GM23338 (cell line): ENCODE data around the gene GTF2H4. TPM values are rescaled to one million over a fixed set of nuclear protein-coding genes. Genes with fewer than 3 reads are reported as not detected.

Source experiments
- ATAC-seq: fragments of 200-7000 bp; cut with Tn5 transposase; 3 replicates; pipeline ENCODE4 v1.9.1; 2020
- DNase-seq: peaks from one replicate; pipeline ENCODE4 v3.0.0-alpha.2; 2015; ENCODE audit warnings: low spot score
- H2AFZ ChIP-seq: fragments of 200-600 bp; sonication (generic); 2 replicates; pipeline ENCODE4 v1.8.0; 2016; ENCODE audit warnings: antibody characterized with exemption, mild to moderate bottlenecking, moderate library complexity
- H3F3A ChIP-seq: fragments of 200-600 bp; sonication (generic); replicated peaks from 2 replicates; pipeline ENCODE4 v1.8.0; 2017; ENCODE audit warnings: antibody characterized with exemption, mixed run types, low read depth
- H3K27ac ChIP-seq: fragments of 200-600 bp; sonication (generic); 2 replicates; pipeline ENCODE4 v1.6.1; 2016; ENCODE audit warnings: low read depth
- H3K27me3 ChIP-seq: fragments of 200-600 bp; sonication (generic); 2 replicates; pipeline ENCODE4 v1.8.0; 2016; ENCODE audit warnings: mild to moderate bottlenecking, mixed run types, moderate library complexity; ENCODE audit not compliant: insufficient read depth
- H3K36me3 ChIP-seq: fragments of 200-600 bp; sonication (generic); 2 replicates; pipeline ENCODE4 v1.8.0; 2016; ENCODE audit warnings: mild to moderate bottlenecking; ENCODE audit not compliant: insufficient read depth
- H3K4me1 ChIP-seq: fragments of 200-600 bp; sonication (generic); 2 replicates; pipeline ENCODE4 v1.8.0; 2016; ENCODE audit warnings: mild to moderate bottlenecking, moderate library complexity; ENCODE audit not compliant: insufficient read depth
- H3K4me2 ChIP-seq: fragments of 200-600 bp; sonication (generic); 2 replicates; pipeline ENCODE4 v1.7.1; 2017; ENCODE audit warnings: mixed run types
- H3K4me3 ChIP-seq: fragments of 200-600 bp; sonication (generic); 2 replicates; pipeline ENCODE4 v1.6.1; 2016; ENCODE audit warnings: mixed run types
- H3K79me2 ChIP-seq: fragments of 200-600 bp; sonication (generic); replicated peaks from 2 replicates; pipeline ENCODE4 v1.8.0; 2017; ENCODE audit warnings: mild to moderate bottlenecking; ENCODE audit not compliant: insufficient read depth
- H3K9me2 ChIP-seq: fragments of 200-600 bp; sonication (generic); 2 replicates; pipeline ENCODE4 v1.8.0; 2017; ENCODE audit not compliant: insufficient read depth
- H4K20me1 ChIP-seq: fragments of 200-600 bp; sonication (generic); replicated peaks from 2 replicates; pipeline ENCODE4 v1.8.0; 2017; ENCODE audit warnings: mild to moderate bottlenecking; ENCODE audit not compliant: insufficient read depth
- H3K27ac Mint-ChIP-seq: 2 replicates; pipeline ENCODE4 v1.8.0; 2020; ENCODE audit warnings: inconsistent platforms, mild to moderate bottlenecking, moderate library complexity, mixed read lengths
- H3K27me3 Mint-ChIP-seq: 3 replicates; pipeline ENCODE4 v1.8.0; 2022; ENCODE audit warnings: low read depth, mild to moderate bottlenecking, moderate library complexity, mixed read lengths, inconsistent platforms; ENCODE audit not compliant: insufficient read depth, poor library complexity
- H3K36me3 Mint-ChIP-seq: 3 replicates; pipeline ENCODE4 v1.8.0; 2021; ENCODE audit warnings: low read depth, mild to moderate bottlenecking, inconsistent platforms, moderate library complexity, mixed read lengths
- H3K4me1 Mint-ChIP-seq: 3 replicates; pipeline ENCODE4 v1.8.0; 2020; ENCODE audit warnings: mild to moderate bottlenecking, inconsistent platforms, mixed read lengths
- H3K4me3 Mint-ChIP-seq: 3 replicates; pipeline ENCODE4 v1.8.0; 2021; ENCODE audit warnings: moderate library complexity, mild to moderate bottlenecking, inconsistent platforms, mixed read lengths
- H3K9me3 Mint-ChIP-seq: 3 replicates; pipeline ENCODE4 v1.8.0; 2020; ENCODE audit warnings: moderate library complexity, mild to moderate bottlenecking, inconsistent platforms, mixed read lengths
- CREB1 ChIP-seq: fragments of 250-450 bp; sonication (Bioruptor Pico); IDR thresholded peaks from 2 replicates; pipeline ENCODE4 v1.5.0; 2020; ENCODE audit warnings: low read depth, mild to moderate bottlenecking, moderate library complexity
- CTCF ChIP-seq, 2 experiments: fragments of 200-600 bp in 1 of 2; sonication (generic) in 1 of 2; conservative IDR thresholded peaks; 2 replicates each; pipeline versions ENCODE4 v1.5.1 to v1.6.1; 2016 to 2017; ENCODE audit warnings: antibody characterized with exemption in 2 of 2, low read depth in 2 of 2, mild to moderate bottlenecking in 2 of 2, moderate library complexity in 1 of 2
- EZH2 ChIP-seq: fragments of 200-600 bp; sonication (generic); IDR thresholded peaks from one replicate; pipeline ENCODE4 v1.8.0; 2017; ENCODE audit warnings: antibody characterized with exemption, mild to moderate bottlenecking, low read depth; ENCODE audit not compliant: unreplicated experiment
- EZH2phosphoT487 ChIP-seq: fragments of 200-600 bp; sonication (generic); IDR thresholded peaks from one replicate; pipeline ENCODE4 v1.8.1; 2018; ENCODE audit warnings: antibody characterized with exemption; ENCODE audit not compliant: unreplicated experiment
- JUNB ChIP-seq: IDR thresholded peaks from one replicate; pipeline ENCODE4 v1.6.1; 2016; ENCODE audit warnings: antibody characterized with exemption; ENCODE audit not compliant: unreplicated experiment
- NANOG ChIP-seq: IDR thresholded peaks from 2 replicates; pipeline ENCODE4 v1.6.1; 2016; ENCODE audit warnings: antibody characterized with exemption, borderline replicate concordance
- POLR2AphosphoS5 ChIP-seq: IDR thresholded peaks from 2 replicates; pipeline ENCODE4 v1.6.1; 2016; ENCODE audit warnings: antibody characterized with exemption, low read depth
- REST ChIP-seq: IDR thresholded peaks from one replicate; pipeline ENCODE4 v1.6.1; 2018; ENCODE audit warnings: antibody characterized with exemption; ENCODE audit not compliant: unreplicated experiment
- STAT1 ChIP-seq: IDR thresholded peaks from one replicate; pipeline ENCODE4 v1.6.1; 2016; ENCODE audit warnings: antibody characterized with exemption; ENCODE audit not compliant: unreplicated experiment
- ZNF114 ChIP-seq: fragments of 250-450 bp; sonication (Bioruptor Pico); IDR thresholded peaks from 2 replicates; pipeline ENCODE4 v1.5.0; 2020; ENCODE audit warnings: mild to moderate bottlenecking, moderate library complexity
- ZNF331 ChIP-seq: fragments of 250-450 bp; sonication (Bioruptor Pico); IDR thresholded peaks from 2 replicates; pipeline ENCODE4 v1.5.0; 2020; ENCODE audit warnings: low read depth, mild to moderate bottlenecking, moderate library complexity
- ZNF462 ChIP-seq: fragments of 250-450 bp; sonication (Bioruptor Pico); IDR thresholded peaks from 2 replicates; pipeline ENCODE4 v1.5.0; 2020; ENCODE audit warnings: mild to moderate bottlenecking, moderate library complexity
- polyA plus RNA-seq: library from polyadenylated mRNA; unstranded; fragments of >200 nt; fragmentation: Nextera tagmentation; extraction: Ambion mirVana; gene quantifications from 2 replicates; pipeline ENCODE4 v1.2.1, GENCODE V29; 2016
- total RNA-seq: library from RNA; depleted of rRNA; stranded (reverse); fragments of >200 nt; shearing (Covaris generic); gene quantifications from 2 replicates; pipeline ENCODE4 v1.2.3, GENCODE V29; 2014
- TF ChIP-seq, protein P1 (sequence below): IDR thresholded peaks from 2 replicates; pipeline ENCODE4 v1.6.1; 2016; ENCODE audit warnings: antibody characterized with exemption

GTF2H4 gene
- total and polyA plus RNA-seq, 2 experiments from 2014 or later, result 14.8 to 32.6 TPM

- Histone ChIP-seq H4K20me1 (no peaks in the 10 kb centered on the region), H3K4me2 (no peak overlapping the region), H3K36me3 (no peaks in the 10 kb centered on the region), H3F3A (no peaks in the 10 kb centered on the region), H2AFZ (no peak overlapping the region), H3K4me1 (no peaks in the 10 kb centered on the region), H3K79me2 (no peaks in the 10 kb centered on the region), H3K4me3 (no peak overlapping the region), H3K27ac (no peak overlapping the region), H3K9me2 (no peaks in the 10 kb centered on the region), H3K27me3 (no peaks in the 10 kb centered on the region)
- H3K27me3 Mint-ChIP-seq, result peaks cover 12% of the 10 kb centered on the region
- no peak overlapping the region for H3K27ac Mint-ChIP-seq
- no peak overlapping the region for H3K4me3 Mint-ChIP-seq
- peaks cover 14% of the 10 kb centered on the region for H3K9me3 Mint-ChIP-seq
- H3K36me3 Mint-ChIP-seq, result peaks cover 29% of the 10 kb centered on the region
- DNase-seq (no peak), ATAC-seq (no peak)
- TF ChIP-seq STAT1 (no peak), NANOG (no peak), ZNF331 (CRISPR knock-in tag) (no peak), POLR2AphosphoS5 (no peak), ZNF114 (CRISPR knock-in tag) (no peak), EZH2 (no peak), CTCF (conservative IDR thresholded peaks at IDR 0.05; ENCODE audit: low read depth in 2 of 2) (no peak), REST (no peak), JUNB (no peak), EZH2phosphoT487 (no peak), ZNF462 (CRISPR knock-in tag) (no peak), CREB1 (CRISPR knock-in tag) (no peak)
- TF ChIP-seq, protein P1, sequence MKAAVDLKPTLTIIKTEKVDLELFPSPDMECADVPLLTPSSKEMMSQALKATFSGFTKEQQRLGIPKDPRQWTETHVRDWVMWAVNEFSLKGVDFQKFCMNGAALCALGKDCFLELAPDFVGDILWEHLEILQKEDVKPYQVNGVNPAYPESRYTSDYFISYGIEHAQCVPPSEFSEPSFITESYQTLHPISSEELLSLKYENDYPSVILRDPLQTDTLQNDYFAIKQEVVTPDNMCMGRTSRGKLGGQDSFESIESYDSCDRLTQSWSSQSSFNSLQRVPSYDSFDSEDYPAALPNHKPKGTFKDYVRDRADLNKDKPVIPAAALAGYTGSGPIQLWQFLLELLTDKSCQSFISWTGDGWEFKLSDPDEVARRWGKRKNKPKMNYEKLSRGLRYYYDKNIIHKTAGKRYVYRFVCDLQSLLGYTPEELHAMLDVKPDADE, result no peak
- peaks cover 3% of the 10 kb centered on the region; the same call in 2 of the 3 replicates for H3K4me1 Mint-ChIP-seq
Observed at GRCh38 chr6:30931272-30931671, 23.3 kb downstream of the GTF2H4 start.
